ENCODE measurements around the gene PARD6A.

PARD6A gene

GRCh38 chr16:67654403-67654911 lies 6.3 kb upstream of the PARD6A start:
- DNase-seq, result no peak

- DNase-seq, result no peak
Measured at GRCh38 chr16:67655363-67655762, 5.4 kb upstream of the PARD6A start.

- DNase-seq, result no peak
Measured at GRCh38 chr16:67656344-67657016, 4.3 kb upstream of the PARD6A start.

GRCh38 chr16:67657017-67657608 lies 3.6 kb upstream of the PARD6A start:
- DNase-seq, result no peak

GRCh38 chr16:67657751-67658518 lies 2.8 kb upstream of the PARD6A start:
- no peak for DNase-seq

- DNase-seq, result no peak
Measured at GRCh38 chr16:67658849-67659674, 1.7 kb upstream of the PARD6A start.

GRCh38 chr16:67659675-67660563 lies 841 bp upstream of the PARD6A start, which contains the start of gene ACD:
TSS of gene ACD (minus strand) at chr16:67660260. CDS start at chr16:67660220, 40 bp downstream.
- peak; percentile 93 for DNase-seq

GRCh38 chr16:67661101-67661761 lies 471 bp downstream of the PARD6A start:
- DNase-seq, result no peak

GRCh38 chr16:67661886-67662652 lies 1.3 kb downstream of the PARD6A start:
- DNase-seq, result no peak

- no peak for DNase-seq
Measured at GRCh38 chr16:67662653-67663010, 1.9 kb downstream of the PARD6A start.

- DNase-seq, result peak; percentile 28
Measured at GRCh38 chr16:67663151-67663876, 2.6 kb downstream of the PARD6A start.

- no peak for DNase-seq
Measured at GRCh38 chr16:67663877-67664222, 3.1 kb downstream of the PARD6A start.

GRCh38 chr16:67664258-67664657 lies 3.5 kb downstream of the PARD6A start:
- DNase-seq, result no peak

GRCh38 chr16:67664871-67665270 lies 4.1 kb downstream of the PARD6A start:
- DNase-seq, result no peak

GRCh38 chr16:67665598-67665997 lies 4.8 kb downstream of the PARD6A start:
- no peak for DNase-seq

GRCh38 chr16:67666032-67666551 lies 5.3 kb downstream of the PARD6A start:
- no peak for DNase-seq

GRCh38 chr16:67666559-67667452 lies 6.0 kb downstream of the PARD6A start, which contains the start of the genes C16orf86 and ENKD1:
TSS of gene C16orf86 (plus strand) at chr16:67666814. CDS start at chr16:67666971, 157 bp downstream.
TSS of gene ENKD1 (minus strand) at chr16:67666750. CDS start at chr16:67666442, 308 bp downstream.
- DNase-seq, result peak; percentile 81

- no peak for DNase-seq
Measured at GRCh38 chr16:67667453-67667816, 6.7 kb downstream of the PARD6A start.

Data from activated naive CD4-positive, alpha-beta T cell treated with Interleukin-2 at 50 U/mL for 16 hours (primary cell).